Stimulated activated CD4-positive, alpha-beta T cell treated with anti-CD3 and anti-CD28 coated beads, Interleukin-12 subunit alpha, Interleukin-12 subunit beta, amount 100 ng/mL, for 4 hours (primary cell): ENCODE results near the gene SET.
"Not testable (repeated sequence)": the region's sequence is repeated elsewhere in the genome, so short reads cannot be mapped to it uniquely, and the experiment has no call there.

ENCODE experiments used
- DNase-seq: peaks from one replicate; pipeline ENCODE4 v3.0.0-alpha.2; 2020

The SET gene

GRCh38 chr9:128688501-128689292 lies at the start of gene SET:
Gene SET, plus strand, starts transcription at chr9:128689222. Its CDS starts 361 bp downstream, at chr9:128689583.
- peak; percentile 94 for DNase-seq

DNA sequence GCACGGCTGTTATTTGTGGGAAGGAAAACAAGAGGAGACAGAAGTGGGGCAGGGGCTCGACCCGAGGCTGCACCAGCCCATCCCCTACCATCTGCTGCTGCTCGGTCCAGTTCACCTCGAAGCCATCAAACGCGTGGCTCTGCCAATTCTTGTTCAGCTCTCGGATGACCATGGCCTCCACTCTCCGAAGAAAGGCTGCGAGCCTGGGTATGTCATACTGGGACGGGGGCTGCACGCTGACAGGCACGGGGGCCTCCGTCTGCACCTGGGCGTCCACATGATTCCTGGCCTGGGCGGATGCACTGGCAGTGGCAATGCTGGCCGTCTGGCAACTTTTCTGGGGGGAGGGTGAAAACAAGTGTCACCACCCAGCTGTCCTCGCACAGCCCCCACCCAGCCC lies 48.4 kb upstream of the SET start:
- no peak for DNase-seq

GRCh38 chr9:128642675-128643245 lies 46.3 kb upstream of the SET start:
- no peak for DNase-seq

- DNase-seq: no peak
These were observed 45.3 kb upstream of the SET start for GRCh38 chr9:128643519-128644300.

- peak; percentile 65 for DNase-seq
These were observed 40.8 kb upstream of the SET start for GRCh38 chr9:128648206-128648605.

DNA sequence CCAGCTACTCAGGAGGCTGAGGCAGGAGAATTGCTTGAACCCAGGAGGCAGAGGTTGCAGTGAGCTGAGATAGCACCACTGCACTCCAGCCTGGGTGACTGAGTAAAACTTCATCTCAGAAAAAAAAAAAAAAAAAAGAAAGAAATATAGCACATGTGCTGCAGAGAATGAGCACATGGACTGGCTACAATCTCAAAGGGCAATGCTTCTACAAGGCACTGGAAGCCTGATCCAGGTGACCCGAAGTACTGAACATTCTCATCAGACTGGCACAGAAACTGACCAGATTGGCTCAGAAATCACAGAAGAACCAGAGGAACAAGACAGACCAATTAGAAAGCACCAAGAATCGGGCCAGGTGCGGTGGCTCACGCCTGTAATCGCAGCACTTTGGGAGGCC lies 37.2 kb upstream of the SET start:
- DNase-seq: no peak

DNA sequence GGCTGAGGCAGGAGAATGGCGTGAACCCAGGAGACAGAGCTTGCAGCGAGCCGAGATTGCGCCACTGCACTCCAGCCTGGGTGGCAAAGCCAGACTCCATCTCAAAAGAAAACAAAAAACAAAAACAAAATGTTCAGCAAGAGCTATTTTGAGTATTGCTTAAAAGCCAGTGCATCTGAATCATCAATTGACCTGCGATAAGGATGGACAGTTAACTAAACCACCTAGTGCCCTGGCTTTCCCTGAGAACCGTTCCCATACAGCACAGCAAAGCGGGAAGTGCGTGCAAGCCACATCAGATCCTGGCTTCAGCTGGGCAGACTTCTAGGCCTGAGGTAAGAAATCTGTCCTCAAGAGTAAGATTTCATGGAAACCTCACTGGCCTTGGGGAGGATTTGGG lies 35.1 kb upstream of the SET start:
- DNase-seq: no peak

DNA sequence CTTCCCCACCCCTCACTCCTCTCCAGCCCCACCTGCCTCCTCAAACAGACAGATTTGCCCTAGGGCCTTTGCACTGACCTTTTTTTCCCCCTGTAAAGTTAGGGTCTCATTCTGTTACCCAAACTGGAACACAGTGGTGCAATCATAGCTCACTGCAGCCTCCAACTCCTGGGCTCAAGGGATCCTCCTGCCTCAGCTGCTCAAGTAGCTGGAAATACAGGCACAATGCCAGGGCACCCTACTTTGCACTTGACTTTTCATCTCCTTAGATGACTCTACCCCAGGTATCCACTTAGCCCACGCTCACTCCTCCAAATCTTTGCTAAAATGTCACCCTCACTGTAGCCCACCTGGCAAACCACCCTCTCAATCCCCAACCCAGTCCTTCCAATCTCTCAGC lies 34.5 kb upstream of the SET start:
- no peak for DNase-seq

- DNase-seq: peak; percentile 98
These were observed 32.3 kb upstream of the SET start, which contains the start of gene DYNC2I2 for GRCh38 chr9:128656416-128657343. Gene DYNC2I2, minus strand, starts transcription at chr9:128656847. Its CDS starts 121 bp downstream, at chr9:128656726.

DNA sequence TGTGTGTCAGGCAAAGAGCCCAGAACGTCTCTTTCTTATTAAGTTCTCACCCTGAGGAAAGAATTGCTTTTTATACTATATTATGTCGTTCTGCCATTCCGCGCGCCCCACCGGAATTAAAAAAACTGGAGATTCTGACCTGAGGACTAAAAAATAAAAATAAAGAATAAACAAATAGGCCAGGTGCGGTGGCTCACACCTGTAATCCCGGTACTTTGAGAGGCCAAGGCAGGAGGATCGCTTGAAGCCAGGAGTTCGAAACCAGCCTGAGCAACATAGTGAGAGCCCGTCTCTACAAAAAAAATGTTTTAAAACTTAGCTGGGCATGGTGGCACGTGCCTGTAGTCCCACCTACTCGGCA lies 31.7 kb upstream of the SET start:
- DNase-seq: no peak

- DNase-seq: no peak
These were observed 31.2 kb upstream of the SET start for GRCh38 chr9:128657796-128658195.

DNA sequence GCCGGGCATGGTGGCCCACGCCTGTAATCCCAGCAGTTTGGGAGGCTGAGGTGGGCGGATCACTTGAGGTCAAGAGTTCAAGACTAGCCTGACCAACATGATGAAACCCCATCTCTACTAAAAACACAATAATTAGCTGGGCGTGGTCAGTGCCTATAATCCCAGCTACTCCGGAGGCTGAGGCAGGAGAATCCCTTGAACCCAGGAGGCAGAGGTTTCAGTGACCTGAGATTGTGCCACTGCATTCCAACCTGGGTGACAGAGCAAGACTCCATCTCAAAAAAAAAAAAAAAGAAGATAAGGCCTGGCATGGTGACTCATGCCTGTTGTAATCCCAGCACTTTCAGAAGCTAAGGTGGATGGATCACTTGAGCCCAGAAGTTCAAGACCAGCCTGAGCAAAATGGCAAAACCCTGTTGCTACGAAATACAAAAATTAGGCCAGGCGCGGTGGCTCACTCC lies 22.5 kb upstream of the SET start:
- not testable (repeated sequence) for DNase-seq

DNA sequence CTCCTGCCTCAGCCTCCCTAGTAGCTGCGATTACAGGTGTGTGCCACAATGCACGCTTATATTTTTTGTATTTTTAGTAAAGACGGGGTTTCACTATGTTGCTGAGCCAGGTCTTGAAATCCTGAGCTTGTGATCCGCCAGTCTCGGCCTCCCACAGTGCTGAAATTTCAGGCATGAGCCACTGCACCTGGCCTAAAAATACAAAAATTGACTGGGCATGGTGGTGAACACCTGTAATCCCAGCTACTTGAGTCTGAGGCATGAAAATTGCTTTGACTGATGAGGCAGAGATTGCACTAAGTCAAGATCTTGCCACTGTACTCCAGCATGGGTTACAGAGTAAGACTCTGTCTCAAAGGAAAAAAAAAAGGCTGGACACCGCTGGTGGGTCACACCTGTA lies 19.2 kb upstream of the SET start:
- DNase-seq: no peak

DNA sequence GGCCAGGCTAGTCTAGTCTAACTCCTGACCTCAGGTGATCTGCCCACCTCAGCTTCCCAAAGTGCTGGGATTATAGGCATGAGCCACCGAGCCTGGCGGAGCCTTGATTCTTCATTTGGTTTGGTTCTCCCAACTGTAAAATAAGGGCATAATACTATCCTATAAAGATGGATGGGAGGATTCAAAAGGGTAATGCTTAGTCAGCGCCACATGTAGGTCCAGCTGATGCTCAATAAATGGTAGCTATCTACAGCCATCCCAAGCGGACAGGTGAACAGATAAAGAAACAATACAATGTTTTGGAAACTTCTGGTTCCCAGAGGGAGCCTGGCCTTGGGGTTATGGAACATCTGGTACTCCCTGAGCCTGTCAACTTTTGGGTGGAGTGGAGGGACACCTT lies 13.6 kb upstream of the SET start:
- DNase-seq: no peak

GRCh38 chr9:128677794-128678193 lies 11.2 kb upstream of the SET start:
- no peak for DNase-seq

- peak; percentile 32 for DNase-seq
These were observed 5.5 kb upstream of the SET start for GRCh38 chr9:128683340-128684064.

DNA sequence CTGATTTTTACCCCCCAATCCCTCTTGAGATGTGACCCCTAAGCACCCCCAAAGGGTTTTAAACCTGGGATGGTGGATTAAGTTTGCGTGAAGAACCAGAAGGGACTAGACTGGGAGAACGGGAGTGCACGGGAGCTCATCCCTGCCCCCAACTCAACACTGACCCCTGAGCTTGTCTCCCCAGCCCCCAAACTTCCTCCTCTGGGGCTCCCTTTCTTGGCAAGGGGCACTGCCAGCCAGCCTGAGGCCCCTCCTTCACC lies 5.0 kb upstream of the SET start:
- DNase-seq: no peak

- DNase-seq: peak; percentile 66
These were observed 4.5 kb upstream of the SET start for GRCh38 chr9:128684325-128685199.

GRCh38 chr9:128685636-128686489 lies 3.2 kb upstream of the SET start:
- DNase-seq: peak; percentile 34

DNA sequence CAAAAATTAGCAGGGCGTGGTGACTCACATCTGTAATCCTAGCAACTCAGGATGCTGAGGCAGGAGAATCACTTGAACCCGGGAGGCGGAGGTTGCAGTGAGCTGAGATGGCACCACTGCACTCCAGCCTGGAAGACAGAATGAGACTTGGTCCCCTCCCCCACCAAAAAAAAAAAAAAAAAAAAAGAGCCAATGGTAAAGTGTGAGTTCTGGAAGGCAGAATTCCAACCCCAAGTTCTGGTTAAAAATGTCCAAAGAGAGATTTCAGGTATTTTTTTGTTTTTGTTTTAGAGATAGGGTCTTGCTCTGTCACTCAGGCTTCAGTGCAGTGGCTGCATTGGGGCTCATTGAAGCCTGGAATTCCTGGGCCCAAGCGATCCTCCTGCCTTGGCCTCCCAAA lies 1.6 kb upstream of the SET start:
- no peak for DNase-seq
